Muscle layer of colon (tissue), 2 donors: ENCODE data around the gene AGK.

Experiments used
- H3K27ac ChIP-seq: one replicate; pipeline ENCODE4 v1.7.0; 2013; ENCODE audit warnings: low read depth, mild to moderate bottlenecking, low read length, moderate library complexity
- H3K27me3 ChIP-seq, 2 donors: one replicate each; pipeline ENCODE4 v1.7.0; 2013; ENCODE audit warnings: low read length in 2 of 2, mild to moderate bottlenecking in 2 of 2; ENCODE audit not compliant: insufficient read depth in 2 of 2, control insufficient read depth in 1 of 2
- H3K36me3 ChIP-seq: one replicate; pipeline ENCODE4 v1.7.0; 2013; ENCODE audit warnings: mild to moderate bottlenecking, low read length; ENCODE audit not compliant: insufficient read depth
- H3K4me1 ChIP-seq: one replicate; pipeline ENCODE4 v1.7.0; 2013; ENCODE audit warnings: mild to moderate bottlenecking, low read length; ENCODE audit not compliant: insufficient read depth
- H3K4me3 ChIP-seq, 2 donors: one replicate each; pipeline ENCODE4 v1.7.0; 2013; ENCODE audit warnings: low read length in 2 of 2, low read depth in 1 of 2, mild to moderate bottlenecking in 1 of 2, moderate library complexity in 1 of 2
- H3K9ac ChIP-seq: one replicate; pipeline ENCODE4 v1.7.0; 2013; ENCODE audit warnings: low read length
- H3K9me3 ChIP-seq: one replicate; pipeline ENCODE4 v1.7.0; 2013; ENCODE audit warnings: mild to moderate bottlenecking, low read length
- donor health status: abdominal sarcoma.
- donor health status: Adenocarcinoma of cecum.

AGK gene

DNA sequence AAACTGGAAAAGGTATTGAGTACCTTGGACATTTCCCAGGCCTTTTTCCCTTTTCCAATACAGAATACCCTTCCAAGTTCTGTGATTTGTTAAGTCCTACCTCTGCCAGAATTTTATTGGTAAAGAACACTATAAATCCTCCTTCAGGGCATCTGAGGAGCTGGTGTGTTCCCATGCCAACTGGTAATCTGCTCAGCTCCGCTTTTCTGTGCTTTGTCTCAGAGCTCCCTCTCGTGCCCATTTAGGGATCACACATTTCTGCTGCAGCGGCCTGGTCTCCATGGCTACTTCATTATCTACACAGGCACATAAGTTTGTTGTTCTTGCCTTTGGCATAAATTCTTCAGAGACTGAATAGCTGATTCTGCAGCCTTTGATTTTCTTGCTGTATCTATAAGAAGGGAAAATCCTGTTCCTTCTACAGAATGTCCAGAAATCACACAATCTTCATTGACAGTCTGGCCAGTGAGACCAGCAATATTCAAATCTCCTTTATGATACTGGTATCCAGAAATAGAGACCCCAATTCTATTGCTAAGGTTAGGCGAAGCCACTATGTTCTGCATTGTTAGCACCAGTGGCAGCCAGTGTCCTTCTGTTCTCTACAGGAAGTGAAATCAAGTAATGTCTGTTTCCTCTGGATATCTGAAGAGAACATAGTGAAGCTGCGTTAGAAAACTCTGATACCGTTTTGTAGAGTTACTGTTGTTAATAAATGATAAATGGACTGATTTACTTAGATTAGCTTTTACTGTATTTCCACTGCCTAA lies 98.8 kb downstream of the AGK start:
- peaks cover 6% of the 10 kb centered on the region for H3K36me3 ChIP-seq
- no peaks in the 10 kb centered on the region for H3K9me3 ChIP-seq
- peaks cover 21% of the 10 kb centered on the region for H3K4me1 ChIP-seq
- no peak overlapping the region for H3K9ac ChIP-seq
- H3K27me3 ChIP-seq, result no peaks in the 10 kb centered on the region
- peak overlapping the region; percentile 58 for H3K27ac ChIP-seq
- no peak overlapping the region for H3K4me3 ChIP-seq

GRCh38 chr7:141651417-141651816 lies 100.2 kb downstream of the AGK start:
- Histone ChIP-seq H3K36me3 (peaks cover 6% of the 10 kb centered on the region), H3K27me3 (no peaks in the 10 kb centered on the region), H3K9me3 (no peaks in the 10 kb centered on the region), H3K4me1 (peaks cover 21% of the 10 kb centered on the region), H3K4me3 (no peak overlapping the region), H3K27ac (no peak overlapping the region), H3K9ac (no peak overlapping the region)

DNA sequence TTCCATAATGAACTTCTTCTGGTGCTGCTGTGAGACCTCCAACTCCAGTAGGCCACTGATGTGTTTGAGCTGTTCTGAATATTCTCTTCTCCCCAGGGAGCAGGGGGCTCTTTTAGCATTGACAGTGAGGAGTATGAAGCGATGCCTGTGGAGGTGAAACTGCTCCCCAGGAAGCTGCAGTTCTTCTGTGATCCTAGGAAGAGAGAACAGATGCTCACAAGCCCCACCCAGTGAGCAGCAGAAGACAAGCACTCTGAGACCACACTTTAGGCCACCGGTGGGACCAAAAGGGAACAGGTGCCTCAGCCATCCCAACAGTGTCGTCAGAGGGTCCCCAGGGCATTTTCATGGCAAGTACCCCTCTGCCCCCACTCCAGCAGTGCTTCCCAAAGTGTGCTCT lies 101.5 kb downstream of the AGK start:
- Histone ChIP-seq H3K4me3 (no peak overlapping the region), H3K36me3 (peaks cover 10% of the 10 kb centered on the region), H3K27ac (no peak overlapping the region), H3K27me3 (no peaks in the 10 kb centered on the region), H3K4me1 (peaks cover 21% of the 10 kb centered on the region), H3K9ac (no peak overlapping the region), H3K9me3 (no peaks in the 10 kb centered on the region)

DNA sequence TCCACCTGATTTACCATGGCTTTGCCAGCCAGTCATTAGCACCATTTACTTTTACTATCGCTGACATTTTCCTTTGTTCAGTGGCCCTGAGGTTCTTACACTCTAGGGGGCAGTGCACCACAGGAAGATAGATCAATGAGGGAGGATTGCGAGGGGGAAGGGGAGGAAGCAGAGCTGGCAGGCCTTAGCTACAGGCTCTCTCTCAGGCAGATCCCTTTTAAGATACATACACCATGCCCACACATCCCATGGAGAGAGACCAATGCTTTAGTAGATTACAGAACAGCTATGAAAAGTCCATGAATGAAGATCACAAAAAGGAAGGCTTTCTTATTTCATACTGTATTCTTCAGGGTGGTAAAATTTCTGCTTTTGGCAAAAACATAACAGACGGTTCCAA lies 103.3 kb downstream of the AGK start:
- H3K9ac ChIP-seq, result no peak overlapping the region
- no peaks in the 10 kb centered on the region for H3K9me3 ChIP-seq
- H3K4me1 ChIP-seq, result peaks cover 11% of the 10 kb centered on the region
- no peaks in the 10 kb centered on the region for H3K27me3 ChIP-seq
- peaks cover 11% of the 10 kb centered on the region for H3K36me3 ChIP-seq
- no peak overlapping the region for H3K27ac ChIP-seq
- no peak overlapping the region for H3K4me3 ChIP-seq

GRCh38 chr7:141659501-141659900 lies 108.3 kb downstream of the AGK start:
- Histone ChIP-seq H3K9ac (no peak overlapping the region), H3K27ac (no peak overlapping the region), H3K9me3 (no peaks in the 10 kb centered on the region), H3K4me3 (no peak overlapping the region), H3K4me1 (no peaks in the 10 kb centered on the region), H3K27me3 (no peaks in the 10 kb centered on the region), H3K36me3 (peaks cover 35% of the 10 kb centered on the region)

DNA sequence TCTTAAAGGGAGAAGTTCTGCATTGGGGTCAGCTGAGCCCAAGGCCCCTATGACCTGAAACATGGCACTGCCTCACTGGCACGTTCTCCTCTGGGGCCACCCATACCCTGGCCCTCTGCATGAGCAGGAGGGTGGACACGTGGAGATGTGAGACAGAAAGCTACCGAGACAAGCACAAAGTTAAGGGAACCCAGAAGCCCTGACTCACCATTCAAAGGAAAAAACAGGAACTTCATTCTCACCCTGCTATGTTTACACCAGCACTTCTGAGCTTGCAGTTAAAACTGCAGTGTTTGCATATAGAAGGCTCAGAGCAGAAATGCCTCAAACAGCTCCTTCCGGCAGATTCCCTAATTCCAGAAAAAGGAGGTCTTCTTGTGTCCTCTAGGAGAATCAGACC lies 109.0 kb downstream of the AGK start:
- H3K9ac ChIP-seq, result no peak overlapping the region
- H3K27me3 ChIP-seq, result no peaks in the 10 kb centered on the region
- no peak overlapping the region for H3K4me3 ChIP-seq
- H3K9me3 ChIP-seq, result no peaks in the 10 kb centered on the region
- no peaks in the 10 kb centered on the region for H3K4me1 ChIP-seq
- no peak overlapping the region for H3K27ac ChIP-seq
- peaks cover 41% of the 10 kb centered on the region for H3K36me3 ChIP-seq

DNA sequence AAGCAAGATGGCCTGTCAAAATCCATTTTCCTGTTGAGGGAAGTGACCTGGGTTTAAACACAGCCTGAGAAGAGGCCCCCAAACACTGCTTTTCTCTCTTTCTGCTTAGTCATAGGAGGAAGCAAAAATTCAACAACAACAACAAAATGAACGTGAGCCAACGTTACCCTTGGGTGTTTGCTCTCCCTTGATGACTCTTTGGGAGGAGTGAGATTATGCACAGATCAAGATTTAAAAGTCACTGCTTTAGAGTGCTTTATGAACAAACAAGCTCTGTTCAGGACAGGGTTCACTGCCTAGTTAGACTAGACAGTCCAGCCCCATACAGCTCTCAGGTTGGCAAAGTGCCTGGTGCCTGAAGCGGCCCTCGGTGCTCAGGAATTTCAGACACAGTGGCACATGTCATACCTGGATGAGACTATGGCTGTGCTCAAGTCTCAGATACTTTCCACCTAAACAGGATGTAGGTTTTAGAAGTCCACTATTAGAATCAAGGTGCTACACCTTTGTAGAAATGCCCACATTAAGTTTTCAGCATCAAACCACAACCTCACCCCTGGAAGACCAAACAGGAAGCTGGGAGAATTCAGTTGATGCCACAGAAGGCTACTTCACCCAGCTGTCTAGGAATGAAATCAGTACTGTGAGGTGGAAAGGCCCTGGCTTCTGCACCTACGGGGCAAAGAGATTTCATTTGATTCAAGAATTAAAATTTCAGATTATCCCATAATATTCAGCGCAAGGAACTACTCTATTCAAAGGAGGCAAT lies 112.1 kb downstream of the AGK start:
- Histone ChIP-seq H3K4me1 (no peaks in the 10 kb centered on the region), H3K4me3 (no peak overlapping the region), H3K27me3 (no peaks in the 10 kb centered on the region), H3K9ac (no peak overlapping the region), H3K27ac (no peak overlapping the region), H3K9me3 (no peaks in the 10 kb centered on the region), H3K36me3 (peaks cover 44% of the 10 kb centered on the region)

- Histone ChIP-seq H3K9me3 (no peaks in the 10 kb centered on the region), H3K27me3 (no peaks in the 10 kb centered on the region), H3K36me3 (peaks cover 44% of the 10 kb centered on the region), H3K9ac (no peak overlapping the region), H3K4me3 (no peak overlapping the region), H3K4me1 (no peaks in the 10 kb centered on the region), H3K27ac (no peak overlapping the region)
These were observed 113.2 kb downstream of the AGK start for GRCh38 chr7:141664450-141664849.

GRCh38 chr7:141665208-141666035 lies 114.2 kb downstream of the AGK start:
- H3K27me3 ChIP-seq, result no peaks in the 10 kb centered on the region
- peaks cover 48% of the 10 kb centered on the region for H3K36me3 ChIP-seq
- H3K4me3 ChIP-seq, result no peak overlapping the region
- H3K9ac ChIP-seq, result no peak overlapping the region
- H3K27ac ChIP-seq, result no peak overlapping the region
- no peaks in the 10 kb centered on the region for H3K4me1 ChIP-seq
- no peaks in the 10 kb centered on the region for H3K9me3 ChIP-seq

- H3K9me3 ChIP-seq, result no peaks in the 10 kb centered on the region
- no peaks in the 10 kb centered on the region for H3K4me1 ChIP-seq
- no peaks in the 10 kb centered on the region for H3K27me3 ChIP-seq
- no peak overlapping the region for H3K9ac ChIP-seq
- H3K27ac ChIP-seq, result no peak overlapping the region
- H3K4me3 ChIP-seq, result no peak overlapping the region
- H3K36me3 ChIP-seq, result peaks cover 53% of the 10 kb centered on the region
These were observed 114.9 kb downstream of the AGK start for GRCh38 chr7:141666071-141666470.

- no peaks in the 10 kb centered on the region for H3K4me1 ChIP-seq
- H3K27ac ChIP-seq, result no peak overlapping the region
- peaks cover 42% of the 10 kb centered on the region for H3K36me3 ChIP-seq
- no peak overlapping the region for H3K9ac ChIP-seq
- H3K9me3 ChIP-seq, result no peaks in the 10 kb centered on the region
- no peak overlapping the region for H3K4me3 ChIP-seq
- no peaks in the 10 kb centered on the region for H3K27me3 ChIP-seq
These were observed 117.6 kb downstream of the AGK start for GRCh38 chr7:141668853-141669252.
